ENCODE measurements around the gene RFPL2.
"Not testable (repeated sequence)": the region's sequence is repeated elsewhere in the genome, so short reads cannot be mapped to it uniquely, and the experiment has no call there.

RFPL2 gene

GRCh38 chr22:32158712-32159533, 46.0 kb downstream of the RFPL2 start, which contains the start of gene C22orf42:
TSS of gene C22orf42 (minus strand) at chr22:32159303. CDS start at chr22:32159215, 88 bp downstream.
- no peaks in the 10 kb centered on the region for H3K79me2 ChIP-seq (ENCODE audit: insufficient read depth, low read length)
- no peaks in the 10 kb centered on the region for H3K36me3 ChIP-seq (ENCODE audit: low read length)
- H3K9me3 ChIP-seq (ENCODE audit: insufficient read depth, low read length): no peaks in the 10 kb centered on the region
- TF ChIP-seq EZH2phosphoT487 (conservative IDR thresholded peaks at IDR 0.05; ENCODE audit: low read length): no peak
- TF ChIP-seq CTCF (IDR thresholded peaks at IDR 0.05; ENCODE audit: insufficient read depth, low read length, poor library complexity, severe bottlenecking): no peak
- H3K9ac ChIP-seq (ENCODE audit: low read length): no peak within 1 kb of the TSS
- no peak within 1 kb of the TSS for H3K4me2 ChIP-seq (ENCODE audit: low read depth, low read length, poor library complexity, severe bottlenecking)
- no peak within 1 kb of the TSS for H3K4me3 ChIP-seq (ENCODE audit: insufficient read depth, low read length, poor library complexity, severe bottlenecking)
- H3K27me3 ChIP-seq (ENCODE audit: low read length): no peaks in the 10 kb centered on the region
- H4K20me1 ChIP-seq (ENCODE audit: low read depth, low read length): no peaks in the 10 kb centered on the region
- no peak within 1 kb of the TSS for H2AFZ ChIP-seq (ENCODE audit: low read depth, low read length, severe bottlenecking)
- no peaks in the 10 kb centered on the region for H3F3A ChIP-seq (ENCODE audit: insufficient read depth)
- H3K9me2 ChIP-seq (replicated peaks; ENCODE audit: insufficient read depth, low read length): no peaks in the 10 kb centered on the region
- H3K27ac ChIP-seq (ENCODE audit: low read depth, low read length): no peak within 1 kb of the TSS

GRCh38 chr22:32157632-32158031, 47.2 kb downstream of the RFPL2 start:
- H3K27ac ChIP-seq (ENCODE audit: low read depth, low read length); H3K79me2 ChIP-seq (ENCODE audit: insufficient read depth, low read length); H4K20me1 ChIP-seq (ENCODE audit: low read depth, low read length); H3K9me3 ChIP-seq (ENCODE audit: insufficient read depth, low read length); H2AFZ ChIP-seq (ENCODE audit: low read depth, low read length, severe bottlenecking); H3K4me2 ChIP-seq (ENCODE audit: low read depth, low read length, poor library complexity, severe bottlenecking); H3K27me3 ChIP-seq (ENCODE audit: low read length); H3K9ac ChIP-seq (ENCODE audit: low read length); H3F3A ChIP-seq (ENCODE audit: insufficient read depth); H3K36me3 ChIP-seq (ENCODE audit: low read length); H3K4me3 ChIP-seq (ENCODE audit: insufficient read depth, low read length, poor library complexity, severe bottlenecking); H3K9me2 ChIP-seq (replicated peaks; ENCODE audit: insufficient read depth, low read length): not testable (repeated sequence)

DNA sequence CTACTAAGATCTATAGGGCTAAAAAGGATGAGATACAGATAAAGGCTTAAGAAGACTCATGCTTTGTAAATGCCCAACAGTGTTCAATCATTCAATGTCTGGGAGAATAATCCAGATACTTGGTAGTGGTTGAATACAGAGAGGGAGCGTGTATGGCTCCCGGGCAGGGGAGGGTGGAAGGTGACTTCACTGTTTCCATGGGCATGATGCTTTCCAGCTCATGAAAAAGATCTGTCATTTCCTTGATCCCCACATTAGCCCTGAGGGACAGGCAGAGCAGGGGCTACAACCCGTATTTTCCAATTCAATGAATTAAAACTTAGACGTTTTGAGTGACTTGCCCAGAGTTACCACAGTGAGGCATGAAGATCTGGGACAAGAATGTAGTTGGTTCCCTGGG, 50.1 kb downstream of the RFPL2 start:
- not testable (repeated sequence) for H3K9ac ChIP-seq (ENCODE audit: low read length); H3K9me3 ChIP-seq (ENCODE audit: insufficient read depth, low read length); H3K4me3 ChIP-seq (ENCODE audit: insufficient read depth, low read length, poor library complexity, severe bottlenecking); H3F3A ChIP-seq (ENCODE audit: insufficient read depth); H3K79me2 ChIP-seq (ENCODE audit: insufficient read depth, low read length); H3K9me2 ChIP-seq (replicated peaks; ENCODE audit: insufficient read depth, low read length); H3K27ac ChIP-seq (ENCODE audit: low read depth, low read length); H4K20me1 ChIP-seq (ENCODE audit: low read depth, low read length); H2AFZ ChIP-seq (ENCODE audit: low read depth, low read length, severe bottlenecking); H3K4me2 ChIP-seq (ENCODE audit: low read depth, low read length, poor library complexity, severe bottlenecking); H3K27me3 ChIP-seq (ENCODE audit: low read length); H3K36me3 ChIP-seq (ENCODE audit: low read length)

- H3K79me2 ChIP-seq (ENCODE audit: insufficient read depth, low read length); H3K36me3 ChIP-seq (ENCODE audit: low read length); H4K20me1 ChIP-seq (ENCODE audit: low read depth, low read length); H3K9me2 ChIP-seq (replicated peaks; ENCODE audit: insufficient read depth, low read length); H3K9me3 ChIP-seq (ENCODE audit: insufficient read depth, low read length); H3K4me2 ChIP-seq (ENCODE audit: low read depth, low read length, poor library complexity, severe bottlenecking); H3K9ac ChIP-seq (ENCODE audit: low read length); H3F3A ChIP-seq (ENCODE audit: insufficient read depth); H3K4me3 ChIP-seq (ENCODE audit: insufficient read depth, low read length, poor library complexity, severe bottlenecking); H2AFZ ChIP-seq (ENCODE audit: low read depth, low read length, severe bottlenecking); H3K27me3 ChIP-seq (ENCODE audit: low read length); H3K27ac ChIP-seq (ENCODE audit: low read depth, low read length): not testable (repeated sequence)
These were observed 53.2 kb downstream of the RFPL2 start for GRCh38 chr22:32151641-32152040.

DNA sequence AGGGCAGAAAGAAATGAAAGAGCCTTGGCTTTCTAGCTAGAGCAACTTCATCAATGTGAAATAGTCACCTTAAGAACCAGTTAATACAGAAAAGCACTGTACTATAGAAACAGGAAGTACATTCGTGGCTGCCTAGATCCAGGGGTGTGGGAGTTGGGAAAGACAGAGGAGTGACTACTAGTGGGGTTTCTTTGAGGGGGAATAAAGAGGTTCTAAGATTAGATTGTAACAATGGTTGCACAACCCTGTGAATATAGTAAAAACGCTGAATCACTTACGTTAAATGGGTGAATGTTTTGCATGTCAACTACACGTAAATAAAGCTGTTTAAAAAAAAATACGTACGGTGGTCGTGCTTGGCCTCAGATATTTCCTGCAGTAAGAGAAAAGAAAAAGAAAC, 54.2 kb downstream of the RFPL2 start:
- not testable (repeated sequence) for H3K9me2 ChIP-seq (replicated peaks; ENCODE audit: insufficient read depth, low read length); H3K9me3 ChIP-seq (ENCODE audit: insufficient read depth, low read length); H3K4me2 ChIP-seq (ENCODE audit: low read depth, low read length, poor library complexity, severe bottlenecking); H3K27me3 ChIP-seq (ENCODE audit: low read length); H4K20me1 ChIP-seq (ENCODE audit: low read depth, low read length); H3K4me3 ChIP-seq (ENCODE audit: insufficient read depth, low read length, poor library complexity, severe bottlenecking); H3K36me3 ChIP-seq (ENCODE audit: low read length); H2AFZ ChIP-seq (ENCODE audit: low read depth, low read length, severe bottlenecking); H3K27ac ChIP-seq (ENCODE audit: low read depth, low read length); H3K79me2 ChIP-seq (ENCODE audit: insufficient read depth, low read length); H3F3A ChIP-seq (ENCODE audit: insufficient read depth); H3K9ac ChIP-seq (ENCODE audit: low read length)

DNA sequence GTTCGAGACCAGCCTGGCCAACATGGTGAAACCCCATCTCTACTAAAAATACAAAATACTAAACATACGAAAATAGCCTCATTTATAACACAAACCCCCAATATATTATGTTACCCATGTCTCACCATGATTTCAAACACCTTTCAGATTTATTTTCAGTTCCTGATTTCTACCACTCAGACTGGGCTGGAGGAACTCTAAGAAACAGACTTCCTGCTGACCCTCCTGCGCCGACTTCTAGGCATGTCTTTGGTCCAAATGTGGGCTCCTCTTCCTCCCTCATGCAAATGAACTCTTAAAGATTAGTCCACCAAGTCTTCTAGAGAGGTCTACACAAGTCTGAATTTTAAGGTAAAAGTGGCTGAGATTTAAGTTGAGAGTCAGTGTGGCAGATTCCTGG, 56.5 kb downstream of the RFPL2 start:
- H2AFZ ChIP-seq (ENCODE audit: low read depth, low read length, severe bottlenecking); H3K4me3 ChIP-seq (ENCODE audit: insufficient read depth, low read length, poor library complexity, severe bottlenecking); H3K36me3 ChIP-seq (ENCODE audit: low read length); H3K27ac ChIP-seq (ENCODE audit: low read depth, low read length); H3K9ac ChIP-seq (ENCODE audit: low read length); H3K79me2 ChIP-seq (ENCODE audit: insufficient read depth, low read length); H4K20me1 ChIP-seq (ENCODE audit: low read depth, low read length); H3K4me2 ChIP-seq (ENCODE audit: low read depth, low read length, poor library complexity, severe bottlenecking); H3K9me2 ChIP-seq (replicated peaks; ENCODE audit: insufficient read depth, low read length); H3K27me3 ChIP-seq (ENCODE audit: low read length); H3F3A ChIP-seq (ENCODE audit: insufficient read depth); H3K9me3 ChIP-seq (ENCODE audit: insufficient read depth, low read length): not testable (repeated sequence)

DNA sequence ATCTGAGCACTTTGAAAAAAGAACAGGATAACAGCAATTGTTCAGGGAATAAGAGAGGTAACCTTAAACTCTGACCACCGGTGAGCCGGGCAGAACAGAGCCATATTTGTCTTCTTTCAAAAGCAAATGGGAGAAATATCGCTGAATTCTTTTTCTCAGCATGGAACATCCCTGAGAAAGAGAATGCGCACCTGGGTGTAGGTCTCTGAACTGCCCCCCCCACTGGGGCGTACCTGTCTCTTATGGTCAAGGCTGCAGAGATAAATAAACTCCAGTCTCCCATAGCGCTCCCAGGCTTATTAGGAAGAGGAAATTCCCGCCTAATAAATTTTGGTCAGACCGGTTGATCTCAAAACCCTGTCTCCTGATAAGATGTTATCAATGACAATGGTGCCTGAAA, 57.7 kb downstream of the RFPL2 start:
- H3K79me2 ChIP-seq (ENCODE audit: insufficient read depth, low read length); H3K4me2 ChIP-seq (ENCODE audit: low read depth, low read length, poor library complexity, severe bottlenecking); H3K36me3 ChIP-seq (ENCODE audit: low read length); H4K20me1 ChIP-seq (ENCODE audit: low read depth, low read length); H3K9ac ChIP-seq (ENCODE audit: low read length); H3K9me3 ChIP-seq (ENCODE audit: insufficient read depth, low read length); H3K27ac ChIP-seq (ENCODE audit: low read depth, low read length); H3K9me2 ChIP-seq (replicated peaks; ENCODE audit: insufficient read depth, low read length); H3F3A ChIP-seq (ENCODE audit: insufficient read depth); H3K4me3 ChIP-seq (ENCODE audit: insufficient read depth, low read length, poor library complexity, severe bottlenecking); H2AFZ ChIP-seq (ENCODE audit: low read depth, low read length, severe bottlenecking); H3K27me3 ChIP-seq (ENCODE audit: low read length): not testable (repeated sequence)
